A172 (cell line): ENCODE results near the gene ADCK1. TPM values are rescaled to one million over a fixed set of nuclear protein-coding genes. Genes with fewer than 3 reads are reported as not detected.
"Not testable (repeated sequence)": the region's sequence is repeated elsewhere in the genome, so short reads cannot be mapped to it uniquely, and the experiment has no call there.

ENCODE experiments used
- DNase-seq: peaks from one replicate; pipeline ENCODE4 v3.0.0-alpha.2; 2015; ENCODE audit warnings: low spot score
- total RNA-seq: library from RNA; depleted of rRNA; stranded (reverse); fragments of >200 nt; shearing (Covaris generic); gene quantifications from 2 replicates; pipeline ENCODE4 v1.2.3, GENCODE V29; 2014

ADCK1 gene
- total RNA-seq, 1 experiment from 2014 or later: 4.7 TPM

- no peak for DNase-seq
Observed at GRCh38 chr14:77902811-77903210, 102.9 kb downstream of the ADCK1 start.

DNA sequence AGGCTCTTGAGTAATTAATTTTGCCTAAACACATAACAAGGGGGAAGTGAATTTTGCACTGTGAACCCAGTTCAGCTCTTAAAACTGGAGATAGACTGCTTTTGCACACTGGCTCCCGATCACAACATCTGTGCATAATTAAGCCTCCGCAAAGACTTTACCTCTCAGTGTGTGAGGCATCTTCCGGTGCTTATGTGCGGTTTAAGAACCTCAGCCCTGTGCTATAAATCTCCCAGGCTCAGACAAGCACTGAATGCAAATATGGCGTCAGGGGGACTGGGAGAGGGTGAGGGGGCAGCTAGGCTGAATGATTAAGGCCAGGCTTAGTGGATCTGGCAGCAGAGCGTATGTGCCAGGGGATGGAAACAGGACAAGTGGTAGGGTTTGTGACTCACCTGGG lies 103.3 kb downstream of the ADCK1 start:
- peak; percentile 21 for DNase-seq

- no peak for DNase-seq
Observed at GRCh38 chr14:77903937-77904617, 104.2 kb downstream of the ADCK1 start.

DNA sequence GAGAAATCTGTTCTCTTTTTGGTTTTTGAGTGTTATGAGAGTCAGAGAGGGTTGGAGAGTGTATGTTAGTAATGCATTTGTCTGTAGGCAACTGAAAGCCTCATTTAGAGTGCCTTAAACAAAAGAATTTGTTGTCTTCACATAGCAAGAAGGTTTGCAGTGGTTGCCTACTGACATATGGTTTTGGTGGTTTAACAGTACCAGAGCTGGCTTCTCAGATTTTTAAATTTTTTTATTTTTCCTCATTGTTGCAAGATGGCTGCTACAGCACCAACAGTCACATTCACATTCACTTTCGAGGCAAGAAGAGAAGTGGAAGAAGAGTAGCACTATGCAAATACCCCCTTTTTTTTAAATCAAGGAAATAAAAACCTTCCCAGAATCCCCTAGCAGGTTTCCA lies 106.5 kb downstream of the ADCK1 start:
- DNase-seq: no peak

GRCh38 chr14:77908847-77909246 lies 108.9 kb downstream of the ADCK1 start:
- DNase-seq: no peak

GRCh38 chr14:77909911-77910310 lies 110.0 kb downstream of the ADCK1 start:
- no peak for DNase-seq

- DNase-seq: no peak
Observed at GRCh38 chr14:77910506-77910905, 110.6 kb downstream of the ADCK1 start.

DNA sequence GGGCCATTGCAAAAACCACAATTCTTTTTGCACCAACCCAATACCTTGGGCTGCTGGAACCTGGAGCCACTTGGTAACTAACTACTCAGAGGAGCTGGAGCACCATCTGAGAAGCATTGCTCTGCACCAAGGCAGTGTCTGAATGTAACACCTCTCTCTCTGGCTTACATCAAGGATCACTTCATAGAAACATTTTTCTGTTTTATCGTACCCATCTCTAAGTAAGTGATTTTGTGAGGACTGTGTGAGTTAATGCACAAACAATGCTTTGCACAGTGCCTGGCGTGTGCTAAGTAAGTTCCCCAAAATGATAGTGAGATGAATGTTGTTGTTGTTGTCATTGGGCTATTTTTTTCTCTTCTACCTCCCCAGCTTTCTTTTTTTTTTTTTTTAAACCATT lies 111.4 kb downstream of the ADCK1 start:
- DNase-seq: no peak

DNA sequence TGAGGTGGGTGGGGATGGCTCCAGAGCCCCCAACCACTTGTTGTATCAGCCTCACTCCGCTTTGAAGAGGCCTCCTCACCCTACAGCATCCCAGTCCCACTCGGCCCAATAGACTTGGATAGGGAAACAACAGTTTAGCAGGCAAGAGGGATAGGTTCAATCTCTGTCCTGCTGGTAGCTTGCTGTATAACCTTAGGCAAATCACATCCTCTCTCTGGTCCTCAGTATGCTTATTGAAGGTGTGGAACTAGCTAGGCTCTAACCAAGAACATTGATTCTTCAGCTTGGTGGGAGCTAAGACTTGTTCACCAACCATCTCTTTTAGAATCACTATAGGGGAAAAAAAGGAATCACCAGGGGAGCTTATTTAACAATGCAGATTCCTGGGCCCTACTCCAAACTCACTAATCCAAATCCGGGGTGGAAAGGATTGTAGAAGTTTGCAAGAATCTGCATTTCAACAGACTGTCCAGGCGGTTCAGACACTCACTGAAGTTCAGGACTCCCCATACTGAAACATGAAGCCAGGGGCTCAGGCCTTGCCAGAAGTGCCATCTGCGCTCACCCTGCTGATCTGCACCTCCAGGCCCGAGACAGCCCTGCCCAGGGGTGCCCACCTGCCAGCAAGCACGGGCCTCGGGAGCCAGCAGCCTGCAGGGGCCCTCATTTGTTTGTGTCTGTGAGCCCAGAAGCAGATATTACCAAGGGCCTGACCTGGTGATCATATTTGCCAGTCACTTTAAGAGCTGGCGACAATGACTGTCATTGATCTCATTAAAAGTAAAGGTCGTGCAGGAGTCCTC lies 113.0 kb downstream of the ADCK1 start:
- no peak for DNase-seq

- DNase-seq: no peak
Observed at GRCh38 chr14:77914073-77914721, 114.3 kb downstream of the ADCK1 start.

DNA sequence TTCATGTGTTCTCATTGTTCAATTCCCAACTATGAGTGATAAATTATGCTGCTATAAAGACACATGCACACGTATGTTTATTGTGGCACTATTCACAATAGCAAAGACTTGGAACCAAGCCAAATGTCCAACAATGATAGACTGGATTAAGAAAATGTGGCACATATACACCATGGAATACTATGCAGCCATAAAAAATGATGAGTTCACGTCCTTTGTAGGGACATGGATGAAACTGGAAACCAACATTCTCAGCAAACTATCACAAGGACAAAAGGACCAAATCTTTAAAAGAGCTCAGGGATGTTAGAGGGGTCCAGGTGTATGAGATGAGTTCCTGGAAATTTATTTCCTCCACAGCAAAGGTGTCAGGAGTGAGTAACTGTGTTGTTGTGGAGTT lies 115.5 kb downstream of the ADCK1 start:
- DNase-seq: not testable (repeated sequence)

GRCh38 chr14:77917491-77918201 lies 117.7 kb downstream of the ADCK1 start:
- no peak for DNase-seq

GRCh38 chr14:77918448-77918847 lies 118.5 kb downstream of the ADCK1 start:
- DNase-seq: no peak

- no peak for DNase-seq
Observed at GRCh38 chr14:77920312-77920711, 120.4 kb downstream of the ADCK1 start.

GRCh38 chr14:77921818-77922217 lies 121.9 kb downstream of the ADCK1 start:
- DNase-seq: no peak

GRCh38 chr14:77923131-77923936 lies 123.4 kb downstream of the ADCK1 start:
- DNase-seq: no peak

DNA sequence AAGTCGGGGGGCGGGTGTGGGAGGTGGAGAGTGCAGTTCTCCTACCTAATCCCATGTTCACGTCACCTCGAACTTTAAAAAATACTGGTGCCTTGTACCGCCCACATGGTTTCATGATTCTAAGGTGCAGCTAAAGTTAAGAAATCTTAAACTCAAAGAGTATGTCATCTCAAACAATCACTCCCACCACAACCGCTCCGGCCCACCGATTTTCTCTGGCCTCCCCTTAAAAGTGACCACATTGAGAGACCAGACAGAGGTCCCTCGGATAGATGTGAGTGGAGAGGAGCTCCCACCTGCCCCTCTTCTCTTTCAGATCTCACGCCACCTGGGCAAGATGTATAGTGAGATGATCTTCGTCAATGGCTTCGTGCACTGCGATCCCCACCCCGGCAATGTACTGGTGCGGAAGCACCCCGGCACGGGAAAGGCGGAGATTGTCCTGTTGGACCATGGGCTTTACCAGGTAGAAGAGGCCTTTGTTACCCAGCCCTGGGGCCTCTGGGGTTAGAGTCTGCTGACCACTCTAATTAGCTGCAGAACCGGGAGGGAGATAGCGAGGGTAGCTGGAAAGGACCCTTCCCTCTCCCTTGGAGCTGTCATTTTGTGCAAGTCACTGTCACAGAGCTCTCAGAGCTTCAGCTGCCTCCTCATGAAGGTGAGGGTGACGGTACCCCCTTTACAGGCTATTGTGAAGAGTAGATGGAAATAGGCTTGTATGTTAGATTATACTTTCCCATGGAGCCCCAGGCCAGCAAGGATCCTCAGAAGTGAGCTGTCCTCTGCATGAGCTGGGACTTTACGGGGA lies 124.4 kb downstream of the ADCK1 start:
- DNase-seq: no peak

- no peak for DNase-seq
Observed at GRCh38 chr14:77926942-77927341, 127.0 kb downstream of the ADCK1 start.

DNA sequence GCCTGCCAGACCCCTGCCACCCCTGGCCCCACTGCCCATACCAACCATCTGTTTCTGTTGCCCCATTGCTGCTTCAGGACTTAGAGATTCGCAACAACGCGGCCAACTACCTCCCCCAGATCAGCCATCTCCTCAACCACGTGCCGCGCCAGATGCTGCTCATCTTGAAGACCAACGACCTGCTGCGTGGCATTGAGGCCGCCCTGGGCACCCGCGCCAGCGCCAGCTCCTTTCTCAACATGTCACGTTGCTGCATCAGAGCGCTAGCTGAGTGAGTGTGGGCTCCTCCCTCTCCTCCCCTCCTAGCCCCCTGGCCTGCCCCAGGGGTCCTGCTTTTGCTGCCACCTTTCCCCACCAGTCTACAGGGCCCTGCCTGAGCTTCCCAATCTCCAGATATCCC lies 131.5 kb downstream of the ADCK1 start:
- no peak for DNase-seq

- no peak for DNase-seq
Observed at GRCh38 chr14:77936138-77936639, 136.3 kb downstream of the ADCK1 start.
